ENCODE results near the gene KLHL21.

KLHL21 gene

DNA sequence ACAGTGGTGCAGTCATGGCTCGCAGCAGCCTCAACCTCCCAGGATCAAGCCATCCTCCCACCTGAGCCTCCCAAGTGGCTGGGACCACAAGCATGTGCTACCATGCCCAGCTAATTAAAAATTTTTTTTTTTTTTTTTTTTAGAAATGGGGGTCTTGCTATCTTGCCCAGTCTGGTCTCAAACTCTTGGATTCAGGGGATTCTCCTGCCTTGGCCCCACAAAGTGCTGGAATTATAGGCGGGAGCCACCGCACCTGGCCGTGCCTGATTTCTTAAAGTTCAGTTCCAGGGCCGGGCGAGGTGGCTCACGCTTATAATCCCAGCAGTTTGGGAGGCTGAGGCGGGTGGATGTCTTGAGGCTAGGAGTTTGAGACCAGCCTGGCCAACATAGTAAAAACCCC is 28.4 kb upstream of the KLHL21 start:
- peaks cover 32 to 54% of the 10 kb centered on the region in 2 donors for H3K36me3 Mint-ChIP-seq
- no peaks in the 10 kb centered on the region for H3K27me3 Mint-ChIP-seq
- H3K27ac Mint-ChIP-seq = no peak overlapping the region
- DNase-seq (no peak), ATAC-seq (replicated peaks) (no peak)
- H3K4me1 Mint-ChIP-seq = peaks cover 19 to 30% of the 10 kb centered on the region in 2 donors
- no peak overlapping the region for H3K4me3 Mint-ChIP-seq
- H3K9me3 Mint-ChIP-seq = no peaks in the 10 kb centered on the region

DNA sequence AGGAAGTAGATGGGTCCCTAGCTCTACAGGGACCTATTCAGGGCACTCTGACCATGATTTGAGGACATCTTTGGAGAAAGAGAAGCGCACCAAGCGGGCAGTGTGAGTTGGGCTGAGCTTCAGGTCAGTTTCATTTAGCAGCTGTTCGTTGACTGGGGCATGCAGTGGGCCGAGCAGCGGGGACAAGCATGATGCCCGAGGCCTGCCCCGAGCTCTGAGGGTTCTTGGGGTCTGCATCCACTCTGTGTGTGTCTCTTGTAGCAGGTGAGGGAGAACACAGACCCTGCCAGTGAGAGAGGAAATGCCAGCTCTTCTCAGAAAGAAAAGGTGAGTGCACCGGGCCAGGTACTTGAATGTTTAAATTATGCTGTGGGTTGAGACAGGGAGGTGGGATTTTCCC is 27.4 kb upstream of the KLHL21 start:
- H3K27ac Mint-ChIP-seq = peak overlapping the region; percentile 14
- H3K27me3 Mint-ChIP-seq = no peaks in the 10 kb centered on the region

DNA sequence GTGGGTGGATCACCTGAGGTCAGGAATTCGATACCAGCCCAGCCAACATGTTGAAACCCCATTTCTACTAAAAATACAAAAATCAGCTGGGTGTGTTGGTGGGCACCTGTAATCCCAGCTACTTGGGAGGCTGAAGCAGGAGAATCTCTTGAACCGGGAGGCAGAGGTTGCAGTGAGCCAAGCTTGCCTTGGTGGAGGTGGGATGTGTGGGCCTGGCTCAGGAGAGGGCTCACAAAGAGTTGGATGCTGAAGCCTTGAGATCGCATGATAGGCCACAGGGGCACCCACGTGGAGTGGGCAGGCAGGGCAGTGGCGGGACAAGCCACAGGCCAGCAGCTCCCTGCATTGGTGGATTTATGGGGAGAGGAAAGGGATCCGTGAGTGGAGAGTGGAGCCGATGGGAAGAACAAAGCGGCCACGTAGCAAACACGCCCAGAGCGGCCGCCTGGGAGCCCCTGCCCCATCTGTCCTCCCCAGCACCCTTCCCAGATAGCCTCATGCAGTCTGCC is 26.4 kb upstream of the KLHL21 start:
- Mint-ChIP-seq H3K36me3 (peaks cover 26 to 44% of the 10 kb centered on the region in 2 donors), H3K27ac (no peak overlapping the region), H3K4me1 (peaks cover 22 to 41% of the 10 kb centered on the region in 2 donors), H3K4me3 (no peak overlapping the region), H3K27me3 (no peaks in the 10 kb centered on the region), H3K9me3 (no peaks in the 10 kb centered on the region)
- no peak for ATAC-seq (replicated peaks)
- no peak for DNase-seq

More for the DNA sequence above, 27.4 kb upstream of the KLHL21 start:
- no peaks in the 10 kb centered on the region for H3K9me3 Mint-ChIP-seq
- ATAC-seq (replicated peaks) = no peak
- peaks cover 33 to 49% of the 10 kb centered on the region in 2 donors for H3K36me3 Mint-ChIP-seq
- no peak for DNase-seq
- peaks cover 18 to 34% of the 10 kb centered on the region in 2 donors for H3K4me1 Mint-ChIP-seq
- H3K4me3 Mint-ChIP-seq = no peak overlapping the region

DNA sequence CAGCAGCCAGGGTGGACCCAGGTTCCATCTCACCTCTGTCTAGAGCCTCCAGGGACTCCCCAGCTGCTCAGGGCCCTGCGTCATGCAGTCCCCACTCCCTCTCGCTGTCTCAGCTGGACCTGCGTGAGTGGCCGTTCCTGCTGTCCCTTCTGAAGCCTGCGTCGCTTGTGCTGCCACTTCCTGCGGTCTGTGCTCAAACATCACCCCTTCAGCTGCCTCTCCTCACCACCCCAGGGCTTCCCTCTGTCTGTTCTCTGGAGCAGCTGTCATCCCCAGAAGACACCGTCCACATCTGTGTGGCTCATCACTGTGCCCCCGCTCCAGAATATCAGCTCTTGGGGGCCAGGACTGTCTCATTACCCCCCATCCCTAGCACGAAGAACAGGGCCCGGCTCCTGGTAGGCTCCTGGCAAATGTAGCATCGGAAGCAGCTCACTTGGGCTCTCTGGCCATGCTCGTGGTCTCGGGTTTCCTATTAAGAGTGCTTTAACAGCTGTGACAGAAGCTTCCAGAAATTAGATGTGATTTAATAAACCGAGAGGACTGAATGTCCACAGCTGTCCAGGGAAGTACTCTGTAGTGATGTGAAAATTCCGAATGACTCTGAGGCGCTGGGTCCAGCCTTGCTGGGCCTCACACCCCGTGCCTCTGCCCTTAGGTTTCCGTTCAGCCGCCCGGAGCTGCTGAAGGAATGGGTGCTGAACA is 25.3 kb upstream of the KLHL21 start:
- DNase-seq = no peak
- H3K4me1 Mint-ChIP-seq = peaks cover 22 to 41% of the 10 kb centered on the region in 2 donors
- no peaks in the 10 kb centered on the region for H3K27me3 Mint-ChIP-seq
- no peaks in the 10 kb centered on the region for H3K9me3 Mint-ChIP-seq
- peak overlapping the region in 1 of 2 donors; percentile 33 for H3K4me3 Mint-ChIP-seq
- H3K36me3 Mint-ChIP-seq = peaks cover 26 to 38% of the 10 kb centered on the region in 2 donors
- ATAC-seq (replicated peaks) = no peak
- H3K27ac Mint-ChIP-seq = peak overlapping the region; percentile 11

DNA sequence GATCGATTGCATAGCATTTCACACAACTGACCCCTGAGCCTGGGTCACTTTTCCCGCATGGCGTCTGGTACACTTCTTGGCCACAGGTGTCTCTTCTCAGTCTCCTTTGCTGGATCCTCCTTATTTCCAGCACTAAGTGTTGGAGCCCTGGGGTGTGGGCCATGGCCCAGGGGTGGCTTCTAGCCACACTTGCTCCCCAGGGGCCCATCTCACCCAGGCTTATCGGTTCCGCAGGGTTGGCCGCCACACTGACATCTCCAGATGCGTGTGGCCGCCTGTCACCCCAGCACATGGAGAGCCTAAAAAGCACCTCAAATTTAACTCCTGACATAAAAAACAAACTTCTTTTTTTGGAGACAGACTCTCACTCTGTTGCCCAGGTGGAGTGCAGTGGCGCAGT is 24.4 kb upstream of the KLHL21 start:
- H3K4me3 Mint-ChIP-seq = peak overlapping the region; percentile 21 to 56
- DNase-seq = no peak

DNA sequence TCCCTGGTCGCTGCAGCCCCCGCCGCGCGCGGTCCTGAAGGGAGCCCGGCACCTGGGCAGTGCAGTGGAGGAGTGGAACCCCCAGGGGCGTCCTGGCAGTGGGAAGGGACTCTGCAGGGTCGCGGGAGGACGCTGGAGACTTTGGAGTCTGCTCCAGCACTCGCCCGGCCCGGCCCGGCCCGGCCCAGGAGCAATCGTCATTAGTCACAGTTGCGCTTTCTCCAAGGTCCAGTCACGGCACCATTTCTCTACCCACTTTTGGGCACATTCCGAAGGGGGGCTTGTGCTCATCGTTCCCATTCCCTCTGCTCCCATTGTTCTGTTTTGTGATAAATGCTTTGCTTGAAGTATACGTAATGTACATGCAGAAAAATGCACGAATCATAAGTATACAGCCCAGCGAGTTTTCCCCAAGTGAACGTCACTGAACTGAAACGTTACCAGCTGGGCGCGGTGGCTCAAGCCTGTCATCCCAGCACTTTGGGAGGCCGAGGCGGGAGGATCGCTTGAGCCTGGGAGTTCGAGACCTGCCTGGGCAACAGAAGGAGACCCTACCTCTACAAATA is 23.0 kb upstream of the KLHL21 start:
- H3K27me3 Mint-ChIP-seq = no peaks in the 10 kb centered on the region
- peaks cover 24 to 37% of the 10 kb centered on the region in 2 donors for H3K36me3 Mint-ChIP-seq
- H3K27ac Mint-ChIP-seq = peak overlapping the region; percentile 93
- H3K4me1 Mint-ChIP-seq = peaks cover 22 to 41% of the 10 kb centered on the region in 2 donors
- H3K4me3 Mint-ChIP-seq = peak overlapping the region; percentile 90 to 91
- no peak for DNase-seq
- no peaks in the 10 kb centered on the region for H3K9me3 Mint-ChIP-seq
- ATAC-seq (replicated peaks) = peak; percentile 54 to 57

More for the DNA sequence above, 24.4 kb upstream of the KLHL21 start:
- ATAC-seq (replicated peaks) = no peak
- Mint-ChIP-seq H3K4me1 (peaks cover 22 to 41% of the 10 kb centered on the region in 2 donors), H3K36me3 (peaks cover 25 to 39% of the 10 kb centered on the region in 2 donors), H3K27me3 (no peaks in the 10 kb centered on the region), H3K9me3 (no peaks in the 10 kb centered on the region), H3K27ac (peak overlapping the region; percentile 47)

DNA sequence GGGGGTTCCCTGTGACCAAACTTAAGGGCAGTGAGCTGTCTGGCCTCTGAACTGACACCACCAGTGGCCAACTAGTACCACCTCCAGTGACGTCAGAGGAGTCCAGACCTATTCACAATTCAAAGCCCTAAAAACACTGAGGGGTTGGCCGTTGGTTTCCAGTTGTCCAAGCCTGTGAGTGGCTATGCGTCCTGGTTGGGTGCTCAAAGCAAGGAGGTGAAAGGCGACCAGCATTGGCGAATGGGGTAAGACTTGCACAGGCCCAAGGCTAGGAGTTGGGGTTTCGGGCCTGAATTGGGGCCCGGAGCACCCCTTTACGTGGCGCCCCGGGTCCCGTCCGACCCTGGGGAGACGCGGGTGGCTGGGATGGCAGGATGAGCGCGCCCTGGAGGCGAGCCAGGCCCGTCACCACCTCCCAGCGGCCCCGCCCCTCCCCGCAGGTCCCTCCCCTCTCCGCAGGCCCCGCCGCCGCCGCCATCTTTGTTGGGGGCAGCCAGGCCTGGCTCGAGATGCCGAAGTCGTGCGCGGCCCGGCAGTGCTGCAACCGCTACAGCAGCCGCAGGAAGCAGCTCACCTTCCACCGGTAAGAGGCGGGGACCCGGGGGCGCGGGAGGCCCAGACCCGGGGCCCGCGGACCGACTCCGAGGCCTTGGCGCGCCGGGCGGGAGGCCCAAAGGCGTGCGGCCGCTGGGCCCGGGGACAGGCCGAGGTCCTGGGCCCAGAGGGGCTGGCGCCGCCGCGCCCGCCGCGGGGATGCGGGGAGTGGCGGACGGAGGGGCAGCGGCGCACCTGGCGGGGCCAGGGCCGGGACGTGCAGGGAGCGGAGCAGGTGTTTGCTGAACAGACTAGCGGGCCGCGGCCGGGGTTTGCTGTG is 22.3 kb upstream of the KLHL21 start, which contains the start of gene THAP3:
Gene THAP3 (plus strand): TSS at position 159 of the 874 bp plus-strand sequence. CDS start 351 bp downstream, at position 510.
- peak within 1 kb of the TSS; percentile 95 for H3K27ac Mint-ChIP-seq
- H3K4me3 Mint-ChIP-seq = peak within 1 kb of the TSS; percentile 90 to 91
- peak; percentile 74 for DNase-seq
- peak; percentile 93 to 96 for ATAC-seq (replicated peaks)
- no peaks in the 10 kb centered on the region for H3K27me3 Mint-ChIP-seq
- H3K9me3 Mint-ChIP-seq = no peaks in the 10 kb centered on the region
- peaks cover 22 to 41% of the 10 kb centered on the region in 2 donors for H3K4me1 Mint-ChIP-seq
- H3K36me3 Mint-ChIP-seq = peaks cover 30 to 39% of the 10 kb centered on the region in 2 donors

DNA sequence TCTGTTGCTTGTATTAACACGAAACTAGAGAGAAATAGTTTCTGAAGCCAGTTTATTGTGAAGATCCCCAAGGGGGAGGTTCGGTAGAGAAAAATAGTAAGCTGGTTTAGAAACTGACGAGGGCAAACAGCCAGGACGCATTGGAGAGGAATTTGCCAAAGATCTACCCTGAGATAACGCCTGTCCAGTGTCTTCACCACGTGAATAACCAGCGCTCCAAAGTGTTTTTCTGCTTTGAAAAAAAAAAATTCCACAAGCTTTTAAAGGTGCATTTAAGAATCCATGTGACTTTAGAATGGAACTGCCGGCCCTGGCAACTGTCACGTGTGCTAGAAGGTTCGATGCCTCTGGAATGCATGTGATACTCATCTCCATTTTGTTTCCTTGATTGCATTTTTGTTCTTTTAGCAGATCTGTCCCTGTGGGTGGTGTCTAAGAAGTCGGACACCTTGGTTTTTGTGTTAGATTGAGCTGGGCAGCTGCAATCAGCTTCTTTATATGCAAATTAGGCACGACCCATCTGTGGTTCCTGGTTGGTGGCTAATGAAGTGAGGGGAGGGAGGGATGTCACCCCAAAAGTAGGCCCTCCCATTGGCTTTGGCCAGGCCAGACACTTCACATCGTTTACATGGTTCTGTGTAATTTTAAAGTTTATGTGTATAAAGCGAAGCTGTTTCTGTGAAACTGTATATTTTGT is 20.7 kb upstream of the KLHL21 start:
- H3K27ac Mint-ChIP-seq = no peak overlapping the region
- peaks cover 31 to 40% of the 10 kb centered on the region in 2 donors for H3K36me3 Mint-ChIP-seq
- H3K4me1 Mint-ChIP-seq = peaks cover 19 to 37% of the 10 kb centered on the region in 2 donors
- no peaks in the 10 kb centered on the region for H3K27me3 Mint-ChIP-seq
- H3K9me3 Mint-ChIP-seq = no peaks in the 10 kb centered on the region
- DNase-seq (no peak), ATAC-seq (replicated peaks) (no peak)
- no peak overlapping the region for H3K4me3 Mint-ChIP-seq

DNA sequence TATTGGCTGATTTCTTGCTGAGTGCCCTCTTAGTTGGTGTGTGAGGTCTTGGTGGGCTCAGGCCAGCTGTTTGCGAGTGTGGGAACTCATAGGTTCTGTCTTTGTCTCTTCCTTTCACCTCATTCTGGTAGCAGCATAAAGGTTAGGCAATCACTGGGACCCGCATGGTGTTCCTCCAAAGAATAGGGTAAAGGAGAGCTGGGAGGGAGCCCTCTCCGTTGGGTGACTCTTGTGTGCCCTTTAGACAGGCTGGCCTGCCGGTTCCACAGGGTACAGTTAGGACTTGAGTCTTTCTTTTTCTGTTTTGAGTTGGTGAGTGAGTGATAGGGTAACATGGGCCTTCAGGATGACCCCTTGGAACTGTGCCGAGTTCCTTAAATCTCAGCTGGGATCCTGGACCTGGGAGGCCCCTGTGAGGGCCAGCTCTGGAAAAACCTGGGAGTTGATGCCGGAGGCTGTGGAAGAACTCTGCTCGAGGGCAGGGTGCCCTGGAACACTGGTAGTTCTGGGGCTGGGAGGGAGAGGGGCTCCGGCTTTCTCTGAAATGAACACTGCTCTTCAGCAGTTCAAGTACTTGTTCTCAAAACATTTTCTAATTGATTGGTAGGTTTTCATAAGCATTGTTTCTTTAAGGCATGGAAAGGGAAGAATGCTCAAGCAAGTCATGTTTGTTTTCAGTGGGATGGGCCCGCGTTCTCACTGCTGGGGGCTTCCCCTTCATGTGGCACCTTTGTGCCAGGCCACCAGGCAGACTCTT is 19.9 kb upstream of the KLHL21 start:
- DNase-seq (no peak), ATAC-seq (replicated peaks) (no peak)
- Mint-ChIP-seq H3K4me1 (peaks cover 14 to 32% of the 10 kb centered on the region in 2 donors), H3K27me3 (no peaks in the 10 kb centered on the region), H3K9me3 (no peaks in the 10 kb centered on the region), H3K36me3 (peaks cover 24 to 34% of the 10 kb centered on the region in 2 donors), H3K4me3 (no peak overlapping the region), H3K27ac (no peak overlapping the region)

DNA sequence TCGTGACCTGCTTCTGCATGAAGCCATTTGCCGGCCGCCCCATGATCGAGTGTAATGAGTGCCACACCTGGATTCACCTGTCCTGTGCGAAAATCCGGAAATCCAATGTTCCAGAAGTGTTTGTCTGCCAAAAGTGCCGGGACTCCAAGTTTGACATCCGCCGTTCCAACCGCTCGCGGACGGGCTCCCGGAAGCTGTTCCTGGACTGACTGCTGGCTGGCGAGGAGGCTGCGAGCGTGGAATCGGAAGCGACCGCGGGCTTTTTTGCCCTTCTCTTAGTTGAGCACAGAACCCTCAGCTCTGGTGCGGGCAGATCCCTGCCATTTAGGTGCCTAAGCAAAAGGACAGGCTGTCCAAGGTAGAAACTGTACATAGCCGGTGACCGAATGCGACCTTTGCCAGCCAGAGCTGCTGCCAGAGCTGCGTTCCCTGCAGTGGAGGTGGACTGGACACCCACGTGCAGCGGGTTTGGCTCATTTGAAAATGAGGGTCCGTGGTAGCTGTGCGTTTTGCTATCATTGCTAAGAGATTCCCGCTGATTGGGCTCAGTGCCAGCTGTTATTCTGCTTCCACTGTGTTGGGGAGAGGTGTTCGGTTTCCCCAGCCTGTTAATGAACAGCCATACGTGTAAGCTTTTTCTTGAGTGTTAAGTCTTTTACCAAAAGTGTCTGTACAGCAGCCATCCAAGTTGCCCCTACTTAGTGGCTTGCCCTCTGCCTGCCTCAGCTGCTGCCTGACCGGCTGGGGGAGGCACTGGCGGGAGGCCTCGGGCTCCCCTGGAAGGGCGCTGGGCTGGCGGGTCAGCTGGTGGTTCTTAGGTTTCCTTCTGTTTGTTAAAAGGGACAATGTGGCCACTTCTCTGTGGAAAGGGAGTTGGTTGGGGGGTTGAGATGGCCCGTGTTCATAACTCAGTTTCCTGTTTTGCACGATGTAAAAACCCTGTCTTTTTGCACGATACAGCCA is 19.0 kb upstream of the KLHL21 start:
- no peak overlapping the region for H3K27ac Mint-ChIP-seq
- H3K9me3 Mint-ChIP-seq = no peaks in the 10 kb centered on the region
- H3K4me3 Mint-ChIP-seq = no peak overlapping the region
- ATAC-seq (replicated peaks) (no peak), DNase-seq (no peak)
- H3K36me3 Mint-ChIP-seq = peaks cover 18 to 26% of the 10 kb centered on the region in 2 donors
- H3K27me3 Mint-ChIP-seq = no peaks in the 10 kb centered on the region
- H3K4me1 Mint-ChIP-seq = peaks cover 9 to 24% of the 10 kb centered on the region in 2 donors

DNA sequence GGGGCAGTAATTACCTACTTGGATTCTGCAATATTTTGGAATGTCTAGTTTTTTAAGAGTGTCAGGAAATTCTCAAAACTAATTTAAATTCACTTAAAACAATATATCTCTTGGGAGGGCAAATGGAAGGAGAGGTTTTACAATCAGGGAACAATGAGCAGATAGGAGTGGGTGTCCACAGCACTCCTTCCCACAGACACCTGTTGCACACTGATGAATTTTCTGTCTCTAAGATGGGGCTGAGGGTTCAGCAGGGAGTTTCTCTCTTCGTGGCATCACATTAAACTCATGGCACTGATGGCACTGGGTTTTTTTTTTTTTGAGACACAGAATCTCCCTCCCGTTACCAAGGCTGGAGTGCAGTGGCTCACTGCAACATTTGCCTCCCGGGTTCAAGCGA is 16.4 kb upstream of the KLHL21 start:
- H3K36me3 Mint-ChIP-seq = peaks cover 17 to 23% of the 10 kb centered on the region in 2 donors
- no peak overlapping the region for H3K4me3 Mint-ChIP-seq

More for the DNA sequence above, 16.4 kb upstream of the KLHL21 start:
- no peaks in the 10 kb centered on the region for H3K27me3 Mint-ChIP-seq
- ATAC-seq (replicated peaks) (no peak), DNase-seq (no peak)
- H3K27ac Mint-ChIP-seq = no peak overlapping the region
- H3K4me1 Mint-ChIP-seq = peaks cover 7 to 21% of the 10 kb centered on the region in 2 donors
- H3K9me3 Mint-ChIP-seq = no peaks in the 10 kb centered on the region

All from stimulated activated naive B cell treated with anti-CD40 and anti-IgM and Interleukin-4, amounts not matched to agents 10 μg/mL and 1 μg/mL and 100 μg/mL, for 72 hours (primary cell).